ENCODE data around the gene RALGAPA2. TPM values are rescaled to one million over a fixed set of nuclear protein-coding genes. Genes with fewer than 3 reads are reported as not detected.

The RALGAPA2 gene
- total and polyA plus RNA-seq, 2 experiments from 2014 or later, result 1.3 to 2.6 TPM

- H3K79me2 ChIP-seq (ENCODE audit: insufficient read depth), result no peaks in the 10 kb centered on the region
- WGBS, 2 experiments (ENCODE audit: low coverage in 1 of 2, low lambda C conversion rate in 2 of 2, missing lambda C conversion rate in 2 of 2), result 85 to 87% methylated on average over 6 of the region's 6 CpGs
- H3K9me2 ChIP-seq (ENCODE audit: insufficient read depth), result no peaks in the 10 kb centered on the region
- H3K27ac ChIP-seq, result no peak overlapping the region
- peak overlapping the region; percentile 99; the same call in 1 of the 2 replicates for H2AFZ ChIP-seq
- H3K9ac ChIP-seq, result no peak overlapping the region
- H4K20me1 ChIP-seq (ENCODE audit: insufficient read depth), result no peaks in the 10 kb centered on the region
- 0 out of 2 replicates have a peak, but pooled peaks cover 2% of the 10 kb centered on the region for H3K4me1 ChIP-seq (ENCODE audit: insufficient read depth)
- TF ChIP-seq EZH2phosphoT487 (IDR thresholded peaks at IDR 0.05; ENCODE audit: insufficient read depth, low read depth) (no peak), EZH2 (IDR thresholded peaks at IDR 0.05; ENCODE audit: insufficient read depth, poor library complexity, severe bottlenecking) (no peak)
- H3F3A ChIP-seq (ENCODE audit: insufficient read depth), result no peaks in the 10 kb centered on the region
- no peak overlapping the region for H3K4me3 ChIP-seq
- H3K36me3 ChIP-seq (ENCODE audit: low read depth), result no peaks in the 10 kb centered on the region
- no peak overlapping the region for H3K4me2 ChIP-seq (ENCODE audit: unreplicated experiment)
- no peaks in the 10 kb centered on the region for H3K9me3 ChIP-seq (ENCODE audit: low read depth)
- no peaks in the 10 kb centered on the region for H3K27me3 ChIP-seq (replicated peaks; ENCODE audit: insufficient read depth)
- in situ Hi-C loops (cut with MboI), result no loop called here
- DNase-seq, result no peak
Observed at GRCh38 chr20:20710443-20711315, 1.8 kb downstream of the RALGAPA2 start.

- Histone ChIP-seq H3K4me1 (ENCODE audit: insufficient read depth) (0 out of 2 replicates have a peak, but pooled peaks cover 2% of the 10 kb centered on the region), H3K27ac (no peak overlapping the region), H3K9me3 (ENCODE audit: low read depth) (no peaks in the 10 kb centered on the region), H3K4me3 (no peak overlapping the region), H3K9ac (no peak overlapping the region), H3K4me2 (ENCODE audit: unreplicated experiment) (no peak overlapping the region), H3K36me3 (ENCODE audit: low read depth) (no peaks in the 10 kb centered on the region), H3K9me2 (ENCODE audit: insufficient read depth) (no peaks in the 10 kb centered on the region), H4K20me1 (ENCODE audit: insufficient read depth) (no peaks in the 10 kb centered on the region), H3F3A (ENCODE audit: insufficient read depth) (no peaks in the 10 kb centered on the region), H2AFZ (no peak overlapping the region), H3K79me2 (ENCODE audit: insufficient read depth) (no peaks in the 10 kb centered on the region), H3K27me3 (replicated peaks; ENCODE audit: insufficient read depth) (no peaks in the 10 kb centered on the region)
- no peak for DNase-seq
- 92% methylated on average over 3 of the region's 3 CpGs for WGBS, 2 experiments (ENCODE audit: low coverage in 1 of 2, low lambda C conversion rate in 2 of 2, missing lambda C conversion rate in 2 of 2)
- no peak for TF ChIP-seq EZH2phosphoT487 (IDR thresholded peaks at IDR 0.05; ENCODE audit: insufficient read depth, low read depth)
- no peak for TF ChIP-seq EZH2 (IDR thresholded peaks at IDR 0.05; ENCODE audit: insufficient read depth, poor library complexity, severe bottlenecking)
- in situ Hi-C loops (cut with MboI), result no loop called here
Observed at GRCh38 chr20:20709887-20710286, 2.6 kb downstream of the RALGAPA2 start.

GRCh38 chr20:20706285-20706684 is 6.2 kb downstream of the RALGAPA2 start:
- H3K9me3 ChIP-seq (ENCODE audit: low read depth), result no peaks in the 10 kb centered on the region
- H3F3A ChIP-seq (ENCODE audit: insufficient read depth), result no peaks in the 10 kb centered on the region
- H3K36me3 ChIP-seq (ENCODE audit: low read depth), result no peaks in the 10 kb centered on the region
- H3K4me1 ChIP-seq (ENCODE audit: insufficient read depth), result no peaks in the 10 kb centered on the region
- TF ChIP-seq EZH2phosphoT487 (IDR thresholded peaks at IDR 0.05; ENCODE audit: insufficient read depth, low read depth) (no peak), EZH2 (IDR thresholded peaks at IDR 0.05; ENCODE audit: insufficient read depth, poor library complexity, severe bottlenecking) (no peak)
- H4K20me1 ChIP-seq (ENCODE audit: insufficient read depth), result no peaks in the 10 kb centered on the region
- no peaks in the 10 kb centered on the region for H3K9me2 ChIP-seq (ENCODE audit: insufficient read depth)
- H3K4me3 ChIP-seq, result no peak overlapping the region
- 85 to 86% methylated on average over 6 of the region's 6 CpGs for WGBS, 2 experiments (ENCODE audit: low coverage in 1 of 2, low lambda C conversion rate in 2 of 2, missing lambda C conversion rate in 2 of 2)
- no peak overlapping the region for H3K4me2 ChIP-seq (ENCODE audit: unreplicated experiment)
- no peak for DNase-seq
- no peaks in the 10 kb centered on the region for H3K79me2 ChIP-seq (ENCODE audit: insufficient read depth)
- H3K27me3 ChIP-seq (replicated peaks; ENCODE audit: insufficient read depth), result no peaks in the 10 kb centered on the region
- no peak overlapping the region for H3K9ac ChIP-seq
- in situ Hi-C loops (cut with MboI), result no loop called here
- H2AFZ ChIP-seq, result no peak overlapping the region
- no peak overlapping the region for H3K27ac ChIP-seq

- Histone ChIP-seq H3K4me1 (ENCODE audit: insufficient read depth) (no peaks in the 10 kb centered on the region), H2AFZ (no peak overlapping the region), H3K79me2 (ENCODE audit: insufficient read depth) (no peaks in the 10 kb centered on the region), H3K9ac (no peak overlapping the region), H3K4me3 (no peak overlapping the region), H3K9me3 (ENCODE audit: low read depth) (no peaks in the 10 kb centered on the region), H3K27ac (no peak overlapping the region), H3F3A (ENCODE audit: insufficient read depth) (no peaks in the 10 kb centered on the region), H4K20me1 (ENCODE audit: insufficient read depth) (no peaks in the 10 kb centered on the region), H3K4me2 (ENCODE audit: unreplicated experiment) (no peak overlapping the region), H3K9me2 (ENCODE audit: insufficient read depth) (no peaks in the 10 kb centered on the region), H3K36me3 (ENCODE audit: low read depth) (no peaks in the 10 kb centered on the region), H3K27me3 (replicated peaks; ENCODE audit: insufficient read depth) (no peaks in the 10 kb centered on the region)
- no peak for TF ChIP-seq EZH2phosphoT487 (IDR thresholded peaks at IDR 0.05; ENCODE audit: insufficient read depth, low read depth)
- WGBS, 2 experiments (ENCODE audit: low coverage in 1 of 2, low lambda C conversion rate in 2 of 2, missing lambda C conversion rate in 2 of 2), result 82 to 83% methylated on average over 7 of the region's 7 CpGs
- in situ Hi-C loops (cut with MboI), result no loop called here
- no peak for DNase-seq
Observed at GRCh38 chr20:20702330-20703245, 9.9 kb downstream of the RALGAPA2 start.

Data from GM23248 (cell line).